GM12872 (cell line): Measurements from ENCODE around the gene FHIT.

Source experiments
- TF ChIP-seq, protein P1 (sequence below): IDR thresholded peaks from 3 replicates; pipeline ENCODE4 v1.5.1; 2011; ENCODE audit warnings: low read depth, mild to moderate bottlenecking, low read length, moderate library complexity; ENCODE audit not compliant: insufficient read depth

The FHIT gene

DNA sequence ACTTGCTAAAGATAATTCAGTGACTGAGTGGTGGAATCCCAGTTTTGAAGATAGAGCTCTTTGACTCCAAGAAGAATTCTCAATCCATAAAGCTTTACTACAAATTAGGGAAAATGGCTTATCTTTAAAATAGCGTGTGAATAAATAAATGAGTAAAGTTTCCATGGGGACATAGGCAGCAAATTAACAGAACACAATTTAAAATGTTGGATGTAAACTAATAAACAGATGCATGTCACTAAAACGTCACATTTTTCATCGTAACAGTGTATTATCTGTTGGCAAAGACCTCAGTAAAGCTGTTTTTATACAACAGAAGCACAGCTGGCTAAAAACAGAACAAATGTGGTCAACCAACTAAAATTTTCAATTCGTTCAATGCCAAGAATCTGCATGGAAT lies 1287.6 kb downstream of the FHIT start:
- TF ChIP-seq, protein P1, sequence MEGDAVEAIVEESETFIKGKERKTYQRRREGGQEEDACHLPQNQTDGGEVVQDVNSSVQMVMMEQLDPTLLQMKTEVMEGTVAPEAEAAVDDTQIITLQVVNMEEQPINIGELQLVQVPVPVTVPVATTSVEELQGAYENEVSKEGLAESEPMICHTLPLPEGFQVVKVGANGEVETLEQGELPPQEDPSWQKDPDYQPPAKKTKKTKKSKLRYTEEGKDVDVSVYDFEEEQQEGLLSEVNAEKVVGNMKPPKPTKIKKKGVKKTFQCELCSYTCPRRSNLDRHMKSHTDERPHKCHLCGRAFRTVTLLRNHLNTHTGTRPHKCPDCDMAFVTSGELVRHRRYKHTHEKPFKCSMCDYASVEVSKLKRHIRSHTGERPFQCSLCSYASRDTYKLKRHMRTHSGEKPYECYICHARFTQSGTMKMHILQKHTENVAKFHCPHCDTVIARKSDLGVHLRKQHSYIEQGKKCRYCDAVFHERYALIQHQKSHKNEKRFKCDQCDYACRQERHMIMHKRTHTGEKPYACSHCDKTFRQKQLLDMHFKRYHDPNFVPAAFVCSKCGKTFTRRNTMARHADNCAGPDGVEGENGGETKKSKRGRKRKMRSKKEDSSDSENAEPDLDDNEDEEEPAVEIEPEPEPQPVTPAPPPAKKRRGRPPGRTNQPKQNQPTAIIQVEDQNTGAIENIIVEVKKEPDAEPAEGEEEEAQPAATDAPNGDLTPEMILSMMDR = no peak

DNA sequence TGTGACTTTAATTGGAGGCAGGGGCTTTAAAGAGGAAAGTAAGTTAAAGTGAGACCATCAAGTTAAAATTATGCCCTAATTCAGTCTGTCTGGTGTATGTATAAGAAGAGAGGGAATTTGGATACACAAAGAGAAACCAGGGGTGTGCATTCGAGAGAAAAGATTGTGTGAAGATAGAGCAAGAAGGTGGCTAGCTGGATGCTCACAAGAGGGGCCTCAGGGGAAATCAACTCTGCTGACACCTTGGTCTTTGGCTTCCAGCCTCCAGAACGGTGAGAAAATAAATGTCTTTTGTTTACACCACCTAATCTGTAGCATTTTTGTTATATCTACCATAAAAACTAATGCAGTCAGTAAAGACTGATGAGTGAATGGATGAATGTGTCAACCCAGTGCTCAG lies 1294.1 kb downstream of the FHIT start:
- TF ChIP-seq, protein P1 = no peak

DNA sequence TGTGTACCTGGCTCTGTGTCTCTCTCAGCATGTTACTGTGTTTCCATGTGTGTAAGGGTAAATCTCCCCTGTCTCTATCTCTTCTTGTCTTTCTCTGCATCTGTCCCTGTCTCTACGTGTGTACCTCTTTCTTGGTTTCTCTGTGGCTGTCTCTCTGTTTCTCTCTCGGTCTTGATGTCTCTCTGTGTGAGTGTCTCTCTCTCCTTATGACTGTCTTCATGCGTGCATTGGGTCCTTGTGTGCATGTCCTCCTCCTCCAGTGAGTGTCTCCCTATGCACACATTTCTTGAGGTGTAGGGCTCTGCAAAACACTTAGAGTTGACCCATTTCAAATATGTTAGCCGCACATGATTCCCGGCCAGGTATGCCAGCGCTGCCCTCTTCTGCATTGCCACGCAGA lies 1298.1 kb downstream of the FHIT start:
- TF ChIP-seq, protein P1 = no peak

DNA sequence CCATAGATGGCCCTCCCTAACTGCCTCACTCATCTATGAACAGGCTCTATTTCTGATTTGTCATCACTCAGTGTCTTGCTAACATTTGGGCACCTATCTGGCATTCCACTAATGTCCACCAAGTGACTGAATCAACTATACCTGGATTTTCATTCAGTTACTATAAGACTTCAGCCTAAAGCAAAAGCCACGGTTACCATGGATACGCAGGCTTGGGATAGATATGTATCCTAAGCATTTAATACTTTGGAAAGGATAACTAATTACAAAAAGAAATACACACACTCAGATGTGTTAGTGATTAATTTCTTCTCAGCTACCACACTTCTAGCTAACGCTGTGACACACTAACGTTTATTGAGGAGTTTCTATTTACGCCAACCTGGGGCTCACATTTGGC lies 1301.9 kb downstream of the FHIT start:
- TF ChIP-seq, protein P1 = no peak

DNA sequence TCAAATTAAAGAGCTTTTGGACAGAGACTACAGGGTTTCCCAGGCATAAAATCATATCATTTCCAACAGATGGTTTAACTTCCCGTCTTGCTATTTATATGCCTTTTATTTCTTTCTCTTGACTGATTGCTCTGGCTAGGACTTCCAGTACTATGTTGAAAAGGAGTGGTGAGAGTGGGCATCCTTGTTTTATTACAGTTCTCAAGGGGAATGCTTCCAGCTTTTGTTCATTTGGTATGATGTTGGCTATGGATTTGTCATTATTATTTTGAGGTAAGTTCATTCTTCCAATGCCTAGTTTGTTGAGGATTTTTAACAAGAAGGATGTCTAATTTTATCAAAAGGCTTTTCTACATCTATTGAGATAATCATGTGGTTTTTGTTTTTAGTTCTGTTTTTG lies 1304.9 kb downstream of the FHIT start:
- TF ChIP-seq, protein P1 = no peak

DNA sequence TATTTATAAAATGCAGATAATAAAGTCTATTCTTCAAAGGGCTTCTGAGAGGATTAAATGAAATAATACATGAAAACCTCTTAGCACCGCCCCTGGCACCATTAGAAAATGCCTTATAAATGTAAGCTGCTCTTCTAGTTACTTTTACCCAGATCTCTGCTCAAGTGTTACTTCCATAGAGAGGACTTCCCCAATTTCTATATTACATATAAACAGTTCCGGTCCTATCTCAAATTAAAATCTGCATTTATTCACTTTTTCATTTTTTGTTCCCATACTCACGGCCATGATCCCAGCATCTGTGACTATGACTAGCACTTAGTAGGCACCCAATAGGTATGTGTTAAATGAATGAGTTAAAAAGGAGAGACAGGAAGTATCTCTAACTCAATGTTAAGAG lies 1310.5 kb downstream of the FHIT start:
- TF ChIP-seq, protein P1 = no peak

DNA sequence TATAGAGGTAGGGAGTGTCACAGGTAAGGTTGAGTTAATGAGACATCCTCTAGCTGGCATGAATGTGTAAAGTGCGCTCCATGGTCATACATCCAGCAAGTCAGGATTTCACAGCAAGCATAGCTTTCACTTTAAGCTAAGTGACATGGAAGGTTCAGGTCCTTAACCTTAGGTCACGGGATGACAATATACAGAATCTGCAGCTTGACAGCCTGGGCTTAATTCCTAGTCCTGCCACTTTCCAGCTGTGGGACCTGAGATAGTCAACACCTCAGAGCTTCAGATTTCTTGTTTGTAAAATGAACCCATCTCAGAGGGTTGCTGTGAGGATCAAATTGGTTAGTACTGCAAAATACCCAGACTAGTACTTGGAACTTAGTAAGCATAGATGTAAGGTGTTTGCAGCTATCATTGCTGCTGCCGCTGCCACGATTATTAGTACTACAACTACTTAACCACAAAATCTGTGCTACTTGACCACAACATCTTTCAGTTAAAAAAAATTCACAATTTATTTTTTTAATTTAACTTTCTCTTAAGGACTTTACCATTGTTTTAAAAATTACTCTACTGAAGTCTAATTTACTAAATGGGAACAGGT lies 1311.3 kb downstream of the FHIT start:
- TF ChIP-seq, protein P1 = no peak
